GM19240 (cell line): ENCODE data around the gene ESRRB.

ENCODE experiments used
- DNase-seq: peaks from one replicate; pipeline ENCODE4 v3.0.0; 2011; ENCODE audit warnings: low spot score; ENCODE audit not compliant: insufficient read length

ESRRB gene

GRCh38 chr14:76352639-76353281, 23.2 kb upstream of the ESRRB start:
- peak; percentile 63 for DNase-seq

GRCh38 chr14:76354310-76354709, 21.6 kb upstream of the ESRRB start:
- no peak for DNase-seq

GRCh38 chr14:76355771-76356170, 20.2 kb upstream of the ESRRB start:
- no peak for DNase-seq

- DNase-seq = no peak
These were observed 4.9 kb upstream of the ESRRB start for GRCh38 chr14:76371066-76371465.

- no peak for DNase-seq
These were observed 2.5 kb upstream of the ESRRB start for GRCh38 chr14:76373456-76373855.

- no peak for DNase-seq
These were observed 453 bp upstream of the ESRRB start for GRCh38 chr14:76375484-76375883.

GRCh38 chr14:76376409-76376877, 506 bp downstream of the ESRRB start:
- no peak for DNase-seq

- DNase-seq = no peak
These were observed 1.2 kb downstream of the ESRRB start for GRCh38 chr14:76376878-76377734.

GRCh38 chr14:76377735-76378074, 1.8 kb downstream of the ESRRB start:
- DNase-seq = no peak

GRCh38 chr14:76380991-76381390, 5.1 kb downstream of the ESRRB start:
- no peak for DNase-seq

- no peak for DNase-seq
These were observed 6.0 kb downstream of the ESRRB start for GRCh38 chr14:76381817-76382494.

GRCh38 chr14:76382495-76382832, 6.5 kb downstream of the ESRRB start:
- no peak for DNase-seq

- no peak for DNase-seq
These were observed 9.5 kb downstream of the ESRRB start for GRCh38 chr14:76385435-76385834.

GRCh38 chr14:76386944-76387782, 11.2 kb downstream of the ESRRB start:
- DNase-seq = peak; percentile 91

- no peak for DNase-seq
These were observed 13.9 kb downstream of the ESRRB start for GRCh38 chr14:76389841-76390240.

GRCh38 chr14:76390621-76391020, 14.7 kb downstream of the ESRRB start:
- no peak for DNase-seq

- no peak for DNase-seq
These were observed 16.2 kb downstream of the ESRRB start for GRCh38 chr14:76391981-76392690.

GRCh38 chr14:76394569-76394968, 18.6 kb downstream of the ESRRB start:
- DNase-seq = no peak

GRCh38 chr14:76395161-76395560, 19.2 kb downstream of the ESRRB start:
- no peak for DNase-seq

- DNase-seq = no peak
These were observed 20.8 kb downstream of the ESRRB start for GRCh38 chr14:76396714-76397187.

- no peak for DNase-seq
These were observed 29.7 kb downstream of the ESRRB start for GRCh38 chr14:76405627-76406026.
